ENCODE data around the gene HUWE1.

The HUWE1 gene

GRCh38 chrX:53561912-53562311 is 124.6 kb downstream of the HUWE1 start:
- no peak for DNase-seq
- Histone ChIP-seq H2BK15ac (ENCODE audit: low read depth, poor library complexity, severe bottlenecking) (no peak overlapping the region), H3K9ac (ENCODE audit: low read length) (no peak overlapping the region), H3K4ac (ENCODE audit: low read depth in 1 of 2, low read length in 2 of 2) (no peak overlapping the region), H3K4me2 (ENCODE audit: low read length, poor library complexity, severe bottlenecking) (no peak overlapping the region), H3K23ac (ENCODE audit: low read length in 2 of 2) (no peak overlapping the region), H3K27ac (ENCODE audit: low read length, poor library complexity, severe bottlenecking) (no peak overlapping the region), H3K14ac (ENCODE audit: low read length in 2 of 2) (no peak overlapping the region), H4K8ac (ENCODE audit: low read length) (no peak overlapping the region), H3K27me3 (ENCODE audit: control insufficient read depth in 1 of 2, insufficient read depth in 1 of 2, low read length in 2 of 2) (peaks cover 0 to 23% of the 10 kb centered on the region in 2 experiments), H2AFZ (ENCODE audit: low read depth, low read length) (no peak overlapping the region), H3K36me3 (ENCODE audit: control insufficient read depth in 1 of 2, insufficient read depth in 2 of 2, low read depth in 1 of 2, low read length in 2 of 2) (peaks cover 50 to 99% of the 10 kb centered on the region in 2 experiments), H2BK120ac (ENCODE audit: low read depth, low read length) (no peak overlapping the region), H2BK5ac (ENCODE audit: low read depth, low read length, poor library complexity, severe bottlenecking) (no peak overlapping the region), H3K18ac (ENCODE audit: low read depth in 1 of 2, low read length in 2 of 2) (no peak overlapping the region), H3K79me1 (replicated peaks; ENCODE audit: low read length, poor library complexity, severe bottlenecking) (peaks cover 17% of the 10 kb centered on the region), H3K4me3 (ENCODE audit: insufficient read depth in 1 of 2, low read depth in 1 of 2, low read length in 2 of 2) (no peak overlapping the region), H3K9me3 (ENCODE audit: control insufficient read depth, low read length) (no peaks in the 10 kb centered on the region), H3K4me1 (ENCODE audit: control insufficient read depth, insufficient read depth, low read depth, low read length) (no peaks in the 10 kb centered on the region), H2BK12ac (ENCODE audit: low read length in 2 of 2) (no peak overlapping the region), H2AK5ac (ENCODE audit: low read length, severe bottlenecking) (no peak overlapping the region), H4K91ac (ENCODE audit: low read length) (no peak overlapping the region)
- WGBS, result 100% methylated on average over 1 of the region's 3 CpGs

- H2AFZ ChIP-seq (ENCODE audit: low read depth, low read length), result no peak overlapping the region
- no peak overlapping the region for H3K4ac ChIP-seq (ENCODE audit: low read depth in 1 of 2, low read length in 2 of 2)
- DNase-seq, result no peak
- no peak overlapping the region for H3K9ac ChIP-seq (ENCODE audit: low read length)
- H4K91ac ChIP-seq (ENCODE audit: low read length), result no peak overlapping the region
- H3K18ac ChIP-seq (ENCODE audit: low read depth in 1 of 2, low read length in 2 of 2), result no peak overlapping the region
- H3K4me3 ChIP-seq (ENCODE audit: insufficient read depth in 1 of 2, low read depth in 1 of 2, low read length in 2 of 2), result no peak overlapping the region
- no peak overlapping the region for H3K4me2 ChIP-seq (ENCODE audit: low read length, poor library complexity, severe bottlenecking)
- H2AK5ac ChIP-seq (ENCODE audit: low read length, severe bottlenecking), result no peak overlapping the region
- no peak overlapping the region for H2BK12ac ChIP-seq (ENCODE audit: low read length in 2 of 2)
- H3K14ac ChIP-seq (ENCODE audit: low read length in 2 of 2), result no peak overlapping the region
- WGBS, result 95% methylated on average over 4 of the region's 6 CpGs
- H3K27me3 ChIP-seq (ENCODE audit: control insufficient read depth in 1 of 2, insufficient read depth in 1 of 2, low read length in 2 of 2), result peaks cover 0 to 20% of the 10 kb centered on the region in 2 experiments
- no peaks in the 10 kb centered on the region for H3K4me1 ChIP-seq (ENCODE audit: control insufficient read depth, insufficient read depth, low read depth, low read length)
- no peak overlapping the region for H2BK5ac ChIP-seq (ENCODE audit: low read depth, low read length, poor library complexity, severe bottlenecking)
- H2BK120ac ChIP-seq (ENCODE audit: low read depth, low read length), result no peak overlapping the region
- H3K9me3 ChIP-seq (ENCODE audit: control insufficient read depth, low read length), result no peaks in the 10 kb centered on the region
- no peak overlapping the region for H4K8ac ChIP-seq (ENCODE audit: low read length)
- H3K23ac ChIP-seq (ENCODE audit: low read length in 2 of 2), result no peak overlapping the region
- H3K36me3 ChIP-seq (ENCODE audit: control insufficient read depth in 1 of 2, insufficient read depth in 2 of 2, low read depth in 1 of 2, low read length in 2 of 2), result peaks cover 41 to 95% of the 10 kb centered on the region in 2 experiments
- peaks cover 9% of the 10 kb centered on the region for H3K79me1 ChIP-seq (replicated peaks; ENCODE audit: low read length, poor library complexity, severe bottlenecking)
- H3K27ac ChIP-seq (ENCODE audit: low read length, poor library complexity, severe bottlenecking), result no peak overlapping the region
- no peak overlapping the region for H2BK15ac ChIP-seq (ENCODE audit: low read depth, poor library complexity, severe bottlenecking)
Observed at GRCh38 chrX:53558646-53559045, 127.9 kb downstream of the HUWE1 start.

- no peak overlapping the region for H2BK5ac ChIP-seq (ENCODE audit: low read depth, low read length, poor library complexity, severe bottlenecking)
- H4K91ac ChIP-seq (ENCODE audit: low read length), result no peak overlapping the region
- H3K27me3 ChIP-seq (ENCODE audit: control insufficient read depth in 1 of 2, insufficient read depth in 1 of 2, low read length in 2 of 2), result peaks cover 0 to 24% of the 10 kb centered on the region in 2 experiments
- H2BK15ac ChIP-seq (ENCODE audit: low read depth, poor library complexity, severe bottlenecking), result no peak overlapping the region
- WGBS, result 100% methylated on average over 1 of the region's 3 CpGs
- no peak overlapping the region for H3K4ac ChIP-seq (ENCODE audit: low read depth in 1 of 2, low read length in 2 of 2)
- H3K14ac ChIP-seq (ENCODE audit: low read length in 2 of 2), result no peak overlapping the region
- no peak overlapping the region for H2AK5ac ChIP-seq (ENCODE audit: low read length, severe bottlenecking)
- DNase-seq, result no peak
- no peak overlapping the region for H2AFZ ChIP-seq (ENCODE audit: low read depth, low read length)
- no peak overlapping the region for H2BK120ac ChIP-seq (ENCODE audit: low read depth, low read length)
- no peaks in the 10 kb centered on the region for H3K4me1 ChIP-seq (ENCODE audit: control insufficient read depth, insufficient read depth, low read depth, low read length)
- H4K8ac ChIP-seq (ENCODE audit: low read length), result no peak overlapping the region
- H3K18ac ChIP-seq (ENCODE audit: low read depth in 1 of 2, low read length in 2 of 2), result no peak overlapping the region
- H3K4me2 ChIP-seq (ENCODE audit: low read length, poor library complexity, severe bottlenecking), result no peak overlapping the region
- H3K9me3 ChIP-seq (ENCODE audit: control insufficient read depth, low read length), result no peaks in the 10 kb centered on the region
- no peak overlapping the region for H2BK12ac ChIP-seq (ENCODE audit: low read length in 2 of 2)
- H3K9ac ChIP-seq (ENCODE audit: low read length), result no peak overlapping the region
- H3K27ac ChIP-seq (ENCODE audit: low read length, poor library complexity, severe bottlenecking), result no peak overlapping the region
- no peak overlapping the region for H3K4me3 ChIP-seq (ENCODE audit: insufficient read depth in 1 of 2, low read depth in 1 of 2, low read length in 2 of 2)
- peaks cover 39 to 89% of the 10 kb centered on the region in 2 experiments for H3K36me3 ChIP-seq (ENCODE audit: control insufficient read depth in 1 of 2, insufficient read depth in 2 of 2, low read depth in 1 of 2, low read length in 2 of 2)
- peaks cover 15% of the 10 kb centered on the region for H3K79me1 ChIP-seq (replicated peaks; ENCODE audit: low read length, poor library complexity, severe bottlenecking)
- H3K23ac ChIP-seq (ENCODE audit: low read length in 2 of 2), result no peak overlapping the region
Observed at GRCh38 chrX:53556868-53557267, 129.7 kb downstream of the HUWE1 start.

GRCh38 chrX:53550756-53551463 is 135.6 kb downstream of the HUWE1 start:
- Histone ChIP-seq H2AFZ (ENCODE audit: low read depth, low read length) (no peak overlapping the region), H2AK5ac (ENCODE audit: low read length, severe bottlenecking) (no peak overlapping the region), H3K79me1 (replicated peaks; ENCODE audit: low read length, poor library complexity, severe bottlenecking) (peaks cover 13% of the 10 kb centered on the region), H3K14ac (ENCODE audit: low read length in 2 of 2) (no peak overlapping the region), H3K27ac (ENCODE audit: low read length, poor library complexity, severe bottlenecking) (no peak overlapping the region), H3K23ac (ENCODE audit: low read length in 2 of 2) (no peak overlapping the region), H3K9ac (ENCODE audit: low read length) (no peak overlapping the region), H3K4me1 (ENCODE audit: control insufficient read depth, insufficient read depth, low read depth, low read length) (no peaks in the 10 kb centered on the region), H4K8ac (ENCODE audit: low read length) (no peak overlapping the region), H3K4ac (ENCODE audit: low read depth in 1 of 2, low read length in 2 of 2) (no peak overlapping the region), H3K27me3 (ENCODE audit: control insufficient read depth in 1 of 2, insufficient read depth in 1 of 2, low read length in 2 of 2) (peaks cover 0 to 13% of the 10 kb centered on the region in 2 experiments), H2BK120ac (ENCODE audit: low read depth, low read length) (no peak overlapping the region), H3K18ac (ENCODE audit: low read depth in 1 of 2, low read length in 2 of 2) (no peak overlapping the region), H2BK5ac (ENCODE audit: low read depth, low read length, poor library complexity, severe bottlenecking) (no peak overlapping the region), H2BK15ac (ENCODE audit: low read depth, poor library complexity, severe bottlenecking) (no peak overlapping the region), H3K4me3 (ENCODE audit: insufficient read depth in 1 of 2, low read depth in 1 of 2, low read length in 2 of 2) (no peak overlapping the region), H2BK12ac (ENCODE audit: low read length in 2 of 2) (no peak overlapping the region), H3K9me3 (ENCODE audit: control insufficient read depth, low read length) (no peaks in the 10 kb centered on the region), H3K4me2 (ENCODE audit: low read length, poor library complexity, severe bottlenecking) (no peak overlapping the region), H4K91ac (ENCODE audit: low read length) (no peak overlapping the region), H3K36me3 (ENCODE audit: control insufficient read depth in 1 of 2, insufficient read depth in 2 of 2, low read depth in 1 of 2, low read length in 2 of 2) (peaks cover 68 to 88% of the 10 kb centered on the region in 2 experiments)
- WGBS, result 98% methylated on average over 16 of the region's 18 CpGs
- no peak for DNase-seq
